AG04450 (cell line): ENCODE measurements around the gene CD44. TPM values are rescaled to one million over a fixed set of nuclear protein-coding genes. Genes with fewer than 3 reads are reported as not detected.

ENCODE experiments used
- CTCF ChIA-PET: fragments of 300-600, 350-600 bp; formaldehyde crosslinking; extraction: SDS; loops from one replicate; lab custom pipeline; 2022; ENCODE audit warnings: antibody characterized with exemption, inconsistent platforms; lab: Charles Lee
- POLR2A ChIA-PET: fragments of 350-600 bp; formaldehyde crosslinking; extraction: SDS; loops from one replicate; lab custom pipeline; 2021; ENCODE audit warnings: antibody characterized with exemption, inconsistent platforms; lab: Yijun Ruan, JAX
- DNase-seq: peaks from one replicate; pipeline ENCODE4 v3.0.0-alpha.2; 2011; ENCODE audit warnings: low read depth, low spot score
- H3K27ac ChIP-seq: one replicate; pipeline ENCODE4 v1.5.1; 2012; ENCODE audit warnings: low read depth, low read length, control low read depth
- H3K27me3 ChIP-seq: one replicate; pipeline ENCODE4 v1.6.0; 2012; ENCODE audit warnings: low read length; ENCODE audit not compliant: control insufficient read depth, insufficient read depth
- H3K4me3 ChIP-seq: 2 replicates; pipeline ENCODE4 v1.5.1; 2011; ENCODE audit warnings: mild to moderate bottlenecking, low read depth, low read length, control low read depth
- H3K9me3 ChIP-seq: 2 replicates; pipeline ENCODE4 v1.5.1; 2012; ENCODE audit warnings: low read length; ENCODE audit not compliant: control insufficient read depth, insufficient read depth
- CTCF ChIP-seq: IDR thresholded peaks from 2 replicates; pipeline ENCODE4 v1.5.1; 2011; ENCODE audit warnings: low read depth, low read length, control low read depth, inconsistent platforms
- polyA plus RNA-seq: library from polyadenylated mRNA; depleted of rRNA; stranded (reverse); fragments of >200 nt; gene quantifications from 2 replicates; pipeline ENCODE4 v1.2.3, GENCODE V29; 2011

Gene CD44
- polyA plus RNA-seq, 1 experiment = 1,817 TPM

DNA sequence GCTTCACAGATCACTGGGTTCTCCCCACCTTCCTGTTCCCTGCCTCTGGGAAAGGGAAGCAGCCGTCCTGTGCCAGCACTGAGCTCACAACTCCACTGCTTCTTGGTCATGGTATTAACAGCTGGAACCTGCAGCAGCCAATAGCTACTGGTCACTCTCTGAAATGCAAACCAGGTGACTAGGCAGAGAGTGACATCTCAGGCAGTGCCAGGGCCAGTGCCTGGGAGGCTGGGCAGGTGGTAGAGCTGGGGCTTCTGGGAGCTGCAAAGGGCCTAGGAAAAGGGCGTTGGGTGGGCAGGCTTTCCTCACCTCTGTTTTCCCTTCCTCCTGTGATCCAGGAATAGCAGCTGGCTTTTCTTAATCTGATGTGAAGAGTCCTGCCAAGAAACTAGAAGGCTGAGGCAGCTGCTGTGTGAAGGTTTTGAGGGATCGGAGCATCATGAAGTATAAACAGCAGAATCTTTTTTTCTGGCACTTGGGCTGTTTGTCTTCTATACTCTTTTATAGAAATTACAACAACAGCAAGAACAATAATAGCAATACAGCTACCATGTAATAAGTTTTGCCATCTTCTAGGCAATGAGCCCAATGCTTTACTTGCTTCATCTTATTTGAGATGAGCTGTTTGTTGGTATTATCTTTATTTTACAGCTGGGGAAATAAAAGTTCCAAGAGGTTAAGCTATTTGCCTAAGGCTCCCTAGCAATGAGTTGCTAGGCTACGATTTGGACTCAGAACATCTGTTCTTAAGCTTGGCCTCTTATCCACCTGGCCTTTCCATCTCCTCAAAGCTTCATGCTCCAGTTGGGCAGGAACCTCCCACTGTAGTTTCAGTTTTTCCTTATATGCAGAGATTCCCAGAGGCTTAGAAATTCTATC, 22.0 kb upstream of the CD44 start:
- POLR2A ChIA-PET = interaction anchor here (0.8 to 1.8 kb wide), 12 partner anchors 14 to 140 kb away, joined by 3 to 8 read pairs (median 4); partner anchors contain the start of gene CD44

GRCh38 chr11:35118906-35119305, 20.1 kb upstream of the CD44 start:
- ChIA-PET POLR2A (no interaction called here), CTCF (interaction anchor here (0.6 kb wide), 1 partner anchor 275 kb away, joined by 3 read pairs; no protein-coding TSS in a partner anchor)
- no peak overlapping the region for H3K4me3 ChIP-seq
- H3K9me3 ChIP-seq = no peaks in the 10 kb centered on the region
- H3K27me3 ChIP-seq = no peaks in the 10 kb centered on the region
- DNase-seq = no peak
- TF ChIP-seq CTCF = no peak
- no peak overlapping the region for H3K27ac ChIP-seq

More for the DNA sequence above, 22.0 kb upstream of the CD44 start:
- Histone ChIP-seq H3K9me3 (no peaks in the 10 kb centered on the region), H3K27me3 (no peaks in the 10 kb centered on the region), H3K4me3 (no peak overlapping the region), H3K27ac (peak overlapping the region; percentile 33)
- TF ChIP-seq CTCF = no peak
- DNase-seq = peak; percentile 54
- CTCF ChIA-PET = interaction anchor here (1.1 to 1.4 kb wide), 2 partner anchors 106 to 275 kb away, joined by 4 to 5 read pairs; no protein-coding TSS in a partner anchor

GRCh38 chr11:35121326-35121865, 17.6 kb upstream of the CD44 start:
- TF ChIP-seq CTCF = no peak
- H3K27ac ChIP-seq = no peak overlapping the region
- H3K4me3 ChIP-seq = no peak overlapping the region
- DNase-seq = no peak
- H3K27me3 ChIP-seq = no peaks in the 10 kb centered on the region
- CTCF ChIA-PET = no interaction called here
- H3K9me3 ChIP-seq = no peaks in the 10 kb centered on the region
- POLR2A ChIA-PET = no interaction called here

GRCh38 chr11:35122308-35122707, 16.7 kb upstream of the CD44 start:
- H3K27ac ChIP-seq = no peak overlapping the region
- no peak overlapping the region for H3K4me3 ChIP-seq
- H3K9me3 ChIP-seq = no peaks in the 10 kb centered on the region
- H3K27me3 ChIP-seq = peaks cover 5% of the 10 kb centered on the region
- DNase-seq = no peak
- TF ChIP-seq CTCF = no peak
- POLR2A ChIA-PET = no interaction called here
- CTCF ChIA-PET = no interaction called here
